Activated CD8-positive, alpha-beta T cell treated with anti-CD3 and anti-CD28 coated beads, Interleukin-2, amount 10 ng/mL, durations not matched to agents 7 days and 5 days (primary cell): Measurements from ENCODE around the gene CLDN24. TPM values are rescaled to one million over a fixed set of nuclear protein-coding genes. Genes with fewer than 3 reads are reported as not detected.
A peak's percentile ranks its signal among the peaks of the same experiment; 100 is the strongest.

Source experiments
- ATAC-seq: fragments of 150-1000 bp; cut with Tn5 transposase; one replicate; pipeline ENCODE4 v1.10.0; 2021; ENCODE audit warnings: moderate library complexity
- CTCF ChIA-PET: fragments of 350-600 bp; sonication (Branson Sonifier 250); formaldehyde crosslinking; loops from one replicate; lab custom pipeline; 2021; ENCODE audit warnings: antibody characterized with exemption; lab: Charles Lee
- POLR2A ChIA-PET: fragments of 350-600 bp; sonication (Branson Sonifier 250); formaldehyde crosslinking; loops from one replicate; lab custom pipeline; 2021; ENCODE audit warnings: antibody characterized with exemption; lab: Charles Lee
- DNase-seq: peaks from one replicate; pipeline ENCODE4 v3.0.0-alpha.2; 2020
- H3K27ac Mint-ChIP-seq: one replicate; pipeline ENCODE4 v1.8.0; 2021; ENCODE audit warnings: mild to moderate bottlenecking, mixed read lengths
- H3K27me3 Mint-ChIP-seq: one replicate; pipeline ENCODE4 v1.8.0; 2021; ENCODE audit warnings: low read depth, mixed read lengths
- H3K36me3 Mint-ChIP-seq: one replicate; pipeline ENCODE4 v1.8.0; 2021; ENCODE audit warnings: low read depth, mixed read lengths
- H3K4me1 Mint-ChIP-seq: one replicate; pipeline ENCODE4 v1.8.0; 2021; ENCODE audit warnings: low read depth, mixed read lengths
- H3K4me3 Mint-ChIP-seq: one replicate; pipeline ENCODE4 v1.8.0; 2021; ENCODE audit warnings: mild to moderate bottlenecking, mixed read lengths
- H3K9me3 Mint-ChIP-seq: one replicate; pipeline ENCODE4 v1.8.0; 2022; ENCODE audit warnings: mixed read lengths; ENCODE audit not compliant: insufficient read depth
- total RNA-seq, 2 experiments: library from RNA; stranded (reverse); gene quantifications; one replicate each; pipeline ENCODE4 v1.2.3, GENCODE V29; 2021

The CLDN24 gene
- total RNA-seq, 2 experiments from 2014 or later: not detected

DNA sequence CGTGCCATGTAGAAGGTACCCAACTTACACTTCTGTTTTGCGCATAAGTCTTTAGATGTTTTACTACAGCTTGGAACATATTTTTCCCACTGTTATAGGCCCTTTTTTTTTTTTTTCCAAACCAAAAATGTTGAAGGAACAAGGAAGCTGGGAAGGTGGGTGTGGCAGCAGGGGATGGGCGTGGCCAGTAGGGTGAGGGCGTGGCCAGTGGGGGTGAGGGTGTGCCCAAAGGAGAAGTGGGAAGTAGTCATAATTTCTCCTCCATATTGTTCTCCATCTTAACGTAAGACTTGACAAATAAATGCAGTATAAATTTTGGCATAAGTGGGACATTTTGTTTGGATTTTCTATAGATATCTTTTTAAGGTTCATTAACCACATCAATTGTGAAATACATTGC is 32.5 kb downstream of the CLDN24 start:
- Mint-ChIP-seq H3K27me3 (peaks cover 2% of the 10 kb centered on the region), H3K36me3 (no peaks in the 10 kb centered on the region), H3K4me1 (no peaks in the 10 kb centered on the region), H3K9me3 (no peaks in the 10 kb centered on the region), H3K4me3 (no peak overlapping the region), H3K27ac (no peak overlapping the region)
- DNase-seq (no peak), ATAC-seq (no peak)
- ChIA-PET POLR2A (no interaction called here), CTCF (interaction anchor here (0.7 kb wide), 1 partner anchor 92 kb away, joined by 3 read pairs; no protein-coding TSS in a partner anchor)

DNA sequence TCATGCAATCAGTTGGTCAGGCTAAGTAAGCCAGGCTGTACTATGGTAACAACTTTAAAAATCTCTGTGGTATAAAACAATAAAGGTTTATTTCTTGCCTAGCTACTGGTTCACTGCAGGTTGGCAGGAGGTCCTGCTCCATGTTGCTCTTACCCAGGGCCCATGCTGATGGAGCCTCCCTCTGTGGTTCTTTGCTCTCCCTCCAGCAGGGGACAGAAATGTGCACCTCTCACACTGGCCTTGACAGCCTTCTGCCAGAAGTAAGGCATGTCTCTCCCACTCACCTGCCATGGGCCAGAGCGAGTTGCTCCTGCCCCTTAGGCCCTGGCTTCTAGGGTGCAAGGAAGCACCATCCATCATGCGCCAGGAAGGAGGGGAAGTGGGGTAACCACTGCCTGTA is 33.3 kb downstream of the CLDN24 start:
- ChIA-PET CTCF (no interaction called here), POLR2A (no interaction called here)
- Mint-ChIP-seq H3K9me3 (no peaks in the 10 kb centered on the region), H3K4me3 (no peak overlapping the region), H3K27me3 (peaks cover 2% of the 10 kb centered on the region), H3K36me3 (no peaks in the 10 kb centered on the region), H3K27ac (no peak overlapping the region), H3K4me1 (no peaks in the 10 kb centered on the region)
- no peak for ATAC-seq
- no peak for DNase-seq

DNA sequence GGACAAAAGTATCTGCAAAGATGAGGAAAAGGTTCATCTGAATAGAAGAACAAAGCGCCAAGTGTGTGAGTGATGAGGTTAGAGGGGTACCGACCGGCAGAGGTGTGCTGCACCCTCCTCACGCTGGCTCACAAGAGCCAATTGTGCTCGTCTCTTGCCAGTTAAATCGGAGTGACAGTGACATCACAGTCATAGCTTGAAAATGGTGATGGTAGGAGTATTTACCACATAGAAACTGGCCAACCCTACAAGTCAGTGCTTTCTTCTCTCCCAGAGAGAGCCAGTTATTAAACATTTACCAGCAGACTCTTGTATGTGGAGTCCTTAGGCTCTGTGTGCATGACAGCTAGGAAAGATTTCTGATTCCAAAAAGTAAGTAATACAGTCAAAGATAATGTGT is 34.5 kb downstream of the CLDN24 start:
- Mint-ChIP-seq H3K27ac (no peak overlapping the region), H3K4me3 (no peak overlapping the region), H3K27me3 (peaks cover 2% of the 10 kb centered on the region), H3K9me3 (no peaks in the 10 kb centered on the region), H3K4me1 (no peaks in the 10 kb centered on the region), H3K36me3 (no peaks in the 10 kb centered on the region)
- ChIA-PET POLR2A (no interaction called here), CTCF (no interaction called here)
- ATAC-seq: no peak
- no peak for DNase-seq

DNA sequence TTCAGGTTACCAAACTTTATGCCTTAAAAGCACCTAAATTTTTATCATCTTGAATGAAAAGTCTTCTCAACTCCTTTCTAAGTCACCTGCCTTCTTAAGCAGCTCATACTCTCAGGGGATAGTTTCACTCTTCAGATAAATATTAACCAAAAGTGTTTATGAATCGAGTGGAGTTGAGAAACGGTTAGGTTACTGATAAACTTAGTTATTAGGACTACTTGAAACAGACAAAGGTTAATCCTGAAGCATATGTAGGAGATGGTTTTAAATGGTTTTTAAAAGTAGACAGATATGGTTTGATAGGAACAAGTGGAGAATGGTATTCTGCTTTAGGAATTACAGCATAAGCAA is 34.9 kb downstream of the CLDN24 start:
- Mint-ChIP-seq H3K27me3 (peaks cover 2% of the 10 kb centered on the region), H3K27ac (no peak overlapping the region), H3K4me1 (no peaks in the 10 kb centered on the region), H3K36me3 (no peaks in the 10 kb centered on the region), H3K4me3 (no peak overlapping the region), H3K9me3 (no peaks in the 10 kb centered on the region)
- ChIA-PET CTCF (no interaction called here), POLR2A (no interaction called here)
- ATAC-seq (no peak), DNase-seq (no peak)

DNA sequence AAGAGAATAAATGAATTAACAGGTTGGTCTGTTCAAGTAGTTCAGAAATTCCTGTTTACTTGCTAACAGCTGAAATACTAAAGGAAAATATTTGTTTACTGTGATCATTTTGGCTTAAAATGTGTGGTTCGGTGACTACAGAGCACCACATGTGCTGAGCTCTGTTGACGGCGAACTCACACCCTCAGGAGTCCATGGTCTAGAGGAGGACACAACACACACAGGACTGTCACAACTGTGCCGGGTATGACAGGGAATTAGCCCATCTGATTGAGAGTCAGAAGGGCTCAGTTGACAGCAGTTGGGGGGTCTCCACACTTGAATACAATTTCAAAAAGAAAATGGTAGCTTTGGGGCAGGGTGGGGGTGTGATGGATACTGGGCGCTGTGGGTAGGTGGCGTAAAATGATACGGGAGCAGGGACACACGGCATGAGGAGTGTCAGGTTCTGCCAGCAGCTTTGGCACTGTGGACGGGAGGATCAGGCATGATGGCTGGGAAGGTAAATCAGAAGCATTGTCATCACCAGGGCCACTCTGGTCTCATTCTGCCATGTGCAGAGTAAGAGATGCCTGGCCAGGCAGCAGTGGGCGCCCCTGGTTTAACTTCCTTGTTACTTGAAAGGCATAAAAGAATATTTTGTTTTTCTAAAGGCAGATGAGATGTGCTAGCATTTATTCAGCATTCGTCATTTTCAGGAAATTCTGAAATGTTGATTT is 35.5 kb downstream of the CLDN24 start:
- Mint-ChIP-seq H3K9me3 (no peaks in the 10 kb centered on the region), H3K27ac (peak overlapping the region; percentile 13), H3K4me1 (no peaks in the 10 kb centered on the region), H3K27me3 (peaks cover 2% of the 10 kb centered on the region), H3K36me3 (no peaks in the 10 kb centered on the region), H3K4me3 (no peak overlapping the region)
- ChIA-PET POLR2A (no interaction called here), CTCF (no interaction called here)
- DNase-seq (no peak), ATAC-seq (no peak)

DNA sequence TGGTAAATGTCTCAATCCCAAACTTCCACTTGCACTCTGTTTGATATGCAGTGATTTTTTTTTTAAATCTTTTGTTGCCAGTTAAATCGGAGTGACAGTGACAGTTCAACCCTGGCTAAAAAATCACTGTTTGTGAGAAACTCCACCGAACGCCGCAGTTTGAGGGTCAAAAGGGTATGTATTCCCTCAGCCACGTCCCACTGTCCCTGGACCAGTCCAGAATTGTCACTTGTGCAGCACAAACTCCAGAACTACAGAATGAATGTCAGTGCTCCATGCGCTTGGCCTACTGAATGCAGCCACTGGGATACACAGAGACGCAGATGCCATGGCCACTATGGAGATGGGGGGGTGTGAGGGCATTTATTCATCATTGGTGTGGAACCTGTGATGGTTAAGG is 36.3 kb downstream of the CLDN24 start:
- no peak for DNase-seq
- no peaks in the 10 kb centered on the region for H3K4me1 Mint-ChIP-seq
- CTCF ChIA-PET: no interaction called here
- POLR2A ChIA-PET: no interaction called here
- H3K27ac Mint-ChIP-seq: no peak overlapping the region
- no peak for ATAC-seq
- no peaks in the 10 kb centered on the region for H3K36me3 Mint-ChIP-seq
- no peaks in the 10 kb centered on the region for H3K27me3 Mint-ChIP-seq
- no peaks in the 10 kb centered on the region for H3K9me3 Mint-ChIP-seq
- no peak overlapping the region for H3K4me3 Mint-ChIP-seq

DNA sequence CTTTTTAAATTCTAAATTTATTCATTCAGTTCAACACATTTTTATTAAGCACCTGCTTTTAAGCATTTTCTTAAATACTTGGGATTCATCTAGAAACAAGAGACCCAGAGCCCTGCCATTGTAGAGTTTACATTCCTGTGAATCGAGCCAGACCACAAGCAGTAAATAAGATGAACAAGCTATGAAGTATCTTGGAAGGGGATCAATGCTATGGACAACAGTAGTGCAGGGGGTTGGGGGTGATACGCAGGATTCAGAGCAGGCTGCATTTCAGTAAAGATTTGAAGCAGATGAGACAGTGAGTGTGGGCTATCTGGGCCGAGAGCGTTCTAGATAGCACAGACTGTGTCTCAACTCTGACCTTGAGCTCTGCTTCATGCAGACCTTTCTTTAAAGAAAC is 37.3 kb downstream of the CLDN24 start:
- H3K9me3 Mint-ChIP-seq: no peaks in the 10 kb centered on the region
- POLR2A ChIA-PET: no interaction called here
- no peaks in the 10 kb centered on the region for H3K36me3 Mint-ChIP-seq

DNA sequence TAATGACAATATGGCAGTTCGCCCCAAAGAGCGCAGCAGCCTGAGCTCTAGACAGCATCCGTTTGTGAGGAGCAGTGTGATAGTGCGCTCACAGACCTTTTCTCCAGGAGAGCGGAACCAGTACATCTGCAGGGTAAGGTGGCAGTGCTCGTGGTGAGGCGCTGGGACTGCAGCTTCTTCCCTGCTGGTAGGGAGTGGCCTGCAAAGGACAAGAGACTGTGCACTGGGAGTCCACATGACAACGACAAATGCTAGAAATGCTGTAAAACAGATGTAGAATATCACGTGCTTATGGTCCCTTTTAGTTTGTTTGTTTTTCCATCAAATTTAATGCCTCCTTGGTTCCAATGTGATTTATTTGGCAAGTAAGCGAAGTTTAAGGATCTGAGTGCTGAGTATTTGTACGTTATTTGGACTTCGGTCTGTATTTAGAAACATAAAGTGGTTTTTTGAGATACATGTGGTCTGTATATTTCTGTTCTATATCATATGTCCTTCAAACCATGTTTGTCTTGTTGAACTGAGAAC is 37.9 kb downstream of the CLDN24 start:
- Mint-ChIP-seq H3K27ac (no peak overlapping the region), H3K4me1 (no peaks in the 10 kb centered on the region), H3K36me3 (no peaks in the 10 kb centered on the region), H3K4me3 (no peak overlapping the region), H3K9me3 (no peaks in the 10 kb centered on the region), H3K27me3 (peaks cover 2% of the 10 kb centered on the region)
- POLR2A ChIA-PET: no interaction called here
- no peak for ATAC-seq
- DNase-seq: no peak
- CTCF ChIA-PET: no interaction called here

More for the DNA sequence above, 37.3 kb downstream of the CLDN24 start:
- DNase-seq (no peak), ATAC-seq (no peak)
- CTCF ChIA-PET: no interaction called here
- Mint-ChIP-seq H3K4me3 (no peak overlapping the region), H3K4me1 (no peaks in the 10 kb centered on the region), H3K27me3 (peaks cover under 1% of the 10 kb centered on the region), H3K27ac (no peak overlapping the region)

DNA sequence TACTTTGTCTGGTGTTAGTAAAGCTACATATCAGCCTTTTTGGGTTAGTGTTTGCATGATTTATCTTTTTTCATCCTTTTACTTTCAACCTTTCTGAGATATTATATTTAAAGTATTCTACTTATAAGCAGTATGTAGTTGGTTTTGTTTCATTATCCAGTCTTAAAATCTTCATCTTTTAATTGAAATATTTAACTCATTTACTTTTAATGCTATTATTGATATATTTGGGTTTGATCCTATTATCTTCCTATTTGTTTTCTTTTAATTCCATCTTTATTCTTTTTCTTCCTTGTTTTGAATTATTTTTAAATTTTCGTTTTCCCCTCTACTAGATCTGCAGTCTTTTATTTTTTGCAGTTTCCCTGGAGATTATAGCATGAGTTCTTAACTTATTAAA is 46.1 kb downstream of the CLDN24 start:
- CTCF ChIA-PET: no interaction called here
- no peak for ATAC-seq

DNA sequence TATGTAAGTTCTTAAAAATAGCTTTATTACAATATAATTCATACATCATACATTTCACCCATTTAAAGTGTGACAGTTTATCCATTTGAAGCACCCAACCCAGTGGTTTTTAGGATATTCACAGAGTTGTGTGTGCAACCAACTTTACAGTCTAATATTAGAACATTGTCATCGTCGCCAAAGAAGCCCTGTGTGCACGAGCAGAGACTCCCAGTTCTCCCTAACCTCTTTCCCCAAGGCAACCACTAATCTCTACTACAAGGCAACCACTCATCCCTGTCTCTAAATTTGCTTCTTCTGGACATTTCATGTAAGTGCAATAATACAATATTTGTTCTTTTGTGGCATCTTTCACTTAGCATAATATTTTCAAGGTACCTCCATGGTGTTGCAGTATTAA is 49.8 kb downstream of the CLDN24 start:
- H3K27ac Mint-ChIP-seq: no peak overlapping the region
- no peak overlapping the region for H3K4me3 Mint-ChIP-seq
- peaks cover 4% of the 10 kb centered on the region for H3K27me3 Mint-ChIP-seq
- peaks cover 16% of the 10 kb centered on the region for H3K9me3 Mint-ChIP-seq
- ChIA-PET CTCF (interaction anchor here (1.2 to 2.9 kb wide), 3 partner anchors 10 to 334 kb away, joined by 3 to 13 read pairs (median 3); no protein-coding TSS in a partner anchor), POLR2A (no interaction called here)
- peaks cover 3% of the 10 kb centered on the region for H3K36me3 Mint-ChIP-seq
- ATAC-seq (no peak), DNase-seq (no peak)
- H3K4me1 Mint-ChIP-seq: no peaks in the 10 kb centered on the region

More for the DNA sequence above, 46.1 kb downstream of the CLDN24 start:
- H3K27me3 Mint-ChIP-seq: peaks cover 4% of the 10 kb centered on the region
- POLR2A ChIA-PET: no interaction called here
- peaks cover 16% of the 10 kb centered on the region for H3K9me3 Mint-ChIP-seq
- H3K4me1 Mint-ChIP-seq: no peaks in the 10 kb centered on the region
- no peak overlapping the region for H3K4me3 Mint-ChIP-seq
- H3K36me3 Mint-ChIP-seq: peaks cover 3% of the 10 kb centered on the region
- H3K27ac Mint-ChIP-seq: no peak overlapping the region
- no peak for DNase-seq
